ENCODE measurements around the gene ZC2HC1C.
"Not testable (repeated sequence)": the region's sequence is repeated elsewhere in the genome, so short reads cannot be mapped to it uniquely, and the experiment has no call there.

The ZC2HC1C gene

GRCh38 chr14:75095690-75096089, 26.2 kb downstream of the ZC2HC1C start:
- DNase-seq (ENCODE audit: low spot score), result no peak

GRCh38 chr14:75096959-75097358, 27.5 kb downstream of the ZC2HC1C start:
- DNase-seq (ENCODE audit: low spot score), result no peak

GRCh38 chr14:75098212-75098611, 28.8 kb downstream of the ZC2HC1C start:
- DNase-seq (ENCODE audit: low spot score), result no peak

GRCh38 chr14:75098682-75099081, 29.2 kb downstream of the ZC2HC1C start:
- no peak for DNase-seq (ENCODE audit: low spot score)

- peak; percentile 85 for DNase-seq (ENCODE audit: low spot score)
Measured at GRCh38 chr14:75101491-75101890, 32.0 kb downstream of the ZC2HC1C start.

- no peak for DNase-seq (ENCODE audit: low spot score)
Measured at GRCh38 chr14:75107186-75107585, 37.7 kb downstream of the ZC2HC1C start.

GRCh38 chr14:75109877-75110276, 40.4 kb downstream of the ZC2HC1C start:
- peak; percentile 41 for DNase-seq (ENCODE audit: low spot score)

- DNase-seq (ENCODE audit: low spot score), result no peak
Measured at GRCh38 chr14:75113932-75114539, 44.6 kb downstream of the ZC2HC1C start.

- DNase-seq (ENCODE audit: low spot score), result no peak
Measured at GRCh38 chr14:75119056-75119455, 49.6 kb downstream of the ZC2HC1C start.

GRCh38 chr14:75120541-75121291, 51.3 kb downstream of the ZC2HC1C start:
- DNase-seq (ENCODE audit: low spot score), result no peak

- no peak for DNase-seq (ENCODE audit: low spot score)
Measured at GRCh38 chr14:75121552-75121951, 52.1 kb downstream of the ZC2HC1C start.

GRCh38 chr14:75123991-75124390, 54.5 kb downstream of the ZC2HC1C start:
- peak; percentile 91 for DNase-seq (ENCODE audit: low spot score)

- no peak for DNase-seq (ENCODE audit: low spot score)
Measured at GRCh38 chr14:75125617-75126016, 56.2 kb downstream of the ZC2HC1C start.

GRCh38 chr14:75126121-75126544, 56.7 kb downstream of the ZC2HC1C start:
- DNase-seq (ENCODE audit: low spot score), result no peak

- DNase-seq (ENCODE audit: low spot score), result peak; percentile 87
Measured at GRCh38 chr14:75126679-75127473, 57.4 kb downstream of the ZC2HC1C start, which contains the start of gene NEK9. Gene NEK9, minus strand, starts transcription at chr14:75127048. Its CDS starts 127 bp downstream, at chr14:75126921.

GRCh38 chr14:75127474-75127820, 58.0 kb downstream of the ZC2HC1C start:
- not testable (repeated sequence) for DNase-seq (ENCODE audit: low spot score)

- DNase-seq (ENCODE audit: low spot score), result no peak
Measured at GRCh38 chr14:75127903-75128595, 58.6 kb downstream of the ZC2HC1C start.

GRCh38 chr14:75128596-75128990, 59.2 kb downstream of the ZC2HC1C start:
- no peak for DNase-seq (ENCODE audit: low spot score)

Data from COLO829 (cell line).